DND-41 (cell line): ENCODE data around the gene PROSER2.

Experiments
- ATAC-seq: fragments of 200-7000 bp; cut with Tn5 transposase; 3 replicates; pipeline ENCODE4 v1.9.1; 2021; ENCODE audit warnings: low read depth; ENCODE audit not compliant: insufficient read depth
- DNase-seq: peaks from one replicate; pipeline ENCODE4 v3.0.0-alpha.2; 2020
- H2AFZ ChIP-seq: 2 replicates; pipeline ENCODE4 v1.6.0; 2012; ENCODE audit warnings: low read depth, low read length
- H3K27ac ChIP-seq: 2 replicates; pipeline ENCODE4 v1.5.1; 2012; ENCODE audit warnings: low read length, inconsistent platforms
- H3K27me3 ChIP-seq: fragments of 200-600 bp; sonication (generic); 2 replicates; pipeline ENCODE4 v1.6.0; 2012; ENCODE audit warnings: low read length, mild to moderate bottlenecking, inconsistent platforms; ENCODE audit not compliant: insufficient read depth, poor library complexity
- H3K36me3 ChIP-seq: 2 replicates; pipeline ENCODE4 v1.5.1; 2012; ENCODE audit warnings: low read length, inconsistent platforms; ENCODE audit not compliant: insufficient read depth
- H3K4me1 ChIP-seq: 2 replicates; pipeline ENCODE4 v1.5.1; 2012; ENCODE audit warnings: mild to moderate bottlenecking, low read length; ENCODE audit not compliant: insufficient read depth
- H3K4me2 ChIP-seq: 2 replicates; pipeline ENCODE4 v1.6.0; 2012; ENCODE audit warnings: mild to moderate bottlenecking, moderate library complexity, low read length, inconsistent platforms; ENCODE audit not compliant: insufficient read depth
- H3K4me3 ChIP-seq, 2 experiments: fragments of 200-600 bp in 1 of 2; shearing (Covaris generic) in 1 of 2; 2 replicates each; pipeline ENCODE4 v1.5.1; 2012 to 2016; ENCODE audit warnings: inconsistent platforms in 2 of 2, low read length in 2 of 2, mild to moderate bottlenecking in 2 of 2, low read depth in 1 of 2, moderate library complexity in 1 of 2
- H3K79me2 ChIP-seq: 2 replicates; pipeline ENCODE4 v1.6.0; 2012; ENCODE audit warnings: low read length, inconsistent platforms; ENCODE audit not compliant: insufficient read depth
- H3K9ac ChIP-seq: 2 replicates; pipeline ENCODE4 v1.6.0; 2012; ENCODE audit warnings: low read depth, mild to moderate bottlenecking, inconsistent platforms, low read length, moderate library complexity
- H3K9me3 ChIP-seq: 2 replicates; pipeline ENCODE4 v1.5.1; 2012; ENCODE audit warnings: low read length, moderate library complexity, mild to moderate bottlenecking, inconsistent platforms; ENCODE audit not compliant: insufficient read depth, severe bottlenecking
- H4K20me1 ChIP-seq: 2 replicates; pipeline ENCODE4 v1.6.0; 2012; ENCODE audit warnings: low read length; ENCODE audit not compliant: insufficient read depth
- CTCF ChIP-seq: IDR thresholded peaks from 2 replicates; pipeline ENCODE4 v1.5.1; 2012; ENCODE audit warnings: borderline replicate concordance, low read length, moderate library complexity, mild to moderate bottlenecking; ENCODE audit not compliant: poor library complexity, severe bottlenecking; ENCODE audit errors: extremely low read depth
- EZH2 ChIP-seq: IDR thresholded peaks from 3 replicates; pipeline ENCODE4 v1.6.1; 2012; ENCODE audit warnings: borderline replicate concordance, low read depth, mild to moderate bottlenecking, moderate library complexity, low read length, inconsistent platforms; ENCODE audit not compliant: severe bottlenecking

Gene PROSER2

DNA sequence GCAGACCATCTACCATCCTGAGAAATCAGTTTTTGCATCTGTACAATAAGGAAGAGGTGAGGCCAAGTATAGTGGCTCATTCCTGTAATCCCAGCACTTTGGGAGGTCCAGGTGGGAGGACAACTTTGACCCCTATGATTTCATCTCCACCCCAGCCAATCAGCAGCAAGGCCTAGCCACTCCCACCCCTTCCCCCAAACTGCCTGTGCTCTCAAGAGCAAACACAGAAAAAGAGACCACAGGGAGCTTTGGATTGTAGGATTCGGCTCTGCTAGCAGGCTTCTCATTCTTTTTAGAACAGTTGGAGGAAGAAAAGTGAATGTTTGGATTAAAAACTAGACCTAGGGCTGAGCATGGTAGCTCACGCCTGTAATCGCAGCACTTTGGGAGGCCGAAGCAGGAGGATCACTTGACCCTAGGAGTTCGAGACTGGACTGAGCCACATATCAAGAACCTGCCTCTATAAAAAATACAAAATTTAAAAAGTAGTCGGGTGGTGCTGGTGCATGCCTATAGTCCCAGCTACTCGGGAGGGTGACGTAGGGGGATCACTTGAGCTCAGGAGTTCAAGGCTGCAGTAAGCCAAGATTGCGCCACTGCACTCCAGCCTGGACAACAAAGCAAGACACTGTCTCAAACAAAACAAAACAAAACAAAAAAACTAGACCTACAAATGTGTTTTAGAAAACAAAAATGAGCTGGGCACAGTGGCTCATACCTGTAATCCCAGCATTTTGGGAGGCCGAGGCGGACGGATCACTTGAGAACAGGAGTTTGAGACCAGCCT lies 25.1 kb upstream of the PROSER2 start:
- H3K27ac ChIP-seq: no peak overlapping the region
- no peaks in the 10 kb centered on the region for H3K9me3 ChIP-seq
- no peak overlapping the region for H2AFZ ChIP-seq
- H3K9ac ChIP-seq: no peak overlapping the region
- H3K4me1 ChIP-seq: peaks cover 5% of the 10 kb centered on the region; the same call in 1 of the 2 replicates
- no peak for TF ChIP-seq EZH2
- no peak for TF ChIP-seq CTCF
- no peaks in the 10 kb centered on the region for H3K36me3 ChIP-seq
- H3K4me2 ChIP-seq: no peak overlapping the region
- no peaks in the 10 kb centered on the region for H3K27me3 ChIP-seq
- DNase-seq (no peak), ATAC-seq (no peak)
- H3K79me2 ChIP-seq: no peaks in the 10 kb centered on the region
- H3K4me3 ChIP-seq: no peak overlapping the region
- no peaks in the 10 kb centered on the region for H4K20me1 ChIP-seq

- H3K36me3 ChIP-seq: no peaks in the 10 kb centered on the region
- no peak overlapping the region for H3K27ac ChIP-seq
- no peak for DNase-seq
- no peaks in the 10 kb centered on the region for H3K27me3 ChIP-seq
- H3K4me2 ChIP-seq: no peak overlapping the region
- no peak overlapping the region for H3K9ac ChIP-seq
- H4K20me1 ChIP-seq: no peaks in the 10 kb centered on the region
- H3K9me3 ChIP-seq: no peaks in the 10 kb centered on the region
- H2AFZ ChIP-seq: no peak overlapping the region
- no peak for ATAC-seq
- TF ChIP-seq EZH2 (no peak), CTCF (no peak)
- H3K4me3 ChIP-seq: no peak overlapping the region
- H3K4me1 ChIP-seq: peaks cover 5% of the 10 kb centered on the region; the same call in 1 of the 2 replicates
- H3K79me2 ChIP-seq: no peaks in the 10 kb centered on the region
Measured at GRCh38 chr10:11798845-11799735, 24.1 kb upstream of the PROSER2 start.

- H3K27ac ChIP-seq: no peak overlapping the region
- no peaks in the 10 kb centered on the region for H3K79me2 ChIP-seq
- H4K20me1 ChIP-seq: no peaks in the 10 kb centered on the region
- H3K9ac ChIP-seq: no peak overlapping the region
- ATAC-seq (no peak), DNase-seq (no peak)
- no peaks in the 10 kb centered on the region for H3K36me3 ChIP-seq
- no peak for TF ChIP-seq EZH2
- TF ChIP-seq CTCF: no peak
- no peak overlapping the region for H2AFZ ChIP-seq
- H3K27me3 ChIP-seq: no peaks in the 10 kb centered on the region
- H3K4me1 ChIP-seq: peaks cover 5% of the 10 kb centered on the region; the same call in 1 of the 2 replicates
- no peaks in the 10 kb centered on the region for H3K9me3 ChIP-seq
- H3K4me2 ChIP-seq: no peak overlapping the region
- H3K4me3 ChIP-seq: no peak overlapping the region
Measured at GRCh38 chr10:11799736-11800080, 23.4 kb upstream of the PROSER2 start.
